ENCODE measurements around the gene ARGLU1.
A peak's percentile ranks its signal among the peaks of the same experiment; 100 is the strongest.
"Not testable (repeated sequence)": the region's sequence is repeated elsewhere in the genome, so short reads cannot be mapped to it uniquely, and the experiment has no call there.

ARGLU1 gene, protein sequence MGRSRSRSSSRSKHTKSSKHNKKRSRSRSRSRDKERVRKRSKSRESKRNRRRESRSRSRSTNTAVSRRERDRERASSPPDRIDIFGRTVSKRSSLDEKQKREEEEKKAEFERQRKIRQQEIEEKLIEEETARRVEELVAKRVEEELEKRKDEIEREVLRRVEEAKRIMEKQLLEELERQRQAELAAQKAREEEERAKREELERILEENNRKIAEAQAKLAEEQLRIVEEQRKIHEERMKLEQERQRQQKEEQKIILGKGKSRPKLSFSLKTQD

DNA sequence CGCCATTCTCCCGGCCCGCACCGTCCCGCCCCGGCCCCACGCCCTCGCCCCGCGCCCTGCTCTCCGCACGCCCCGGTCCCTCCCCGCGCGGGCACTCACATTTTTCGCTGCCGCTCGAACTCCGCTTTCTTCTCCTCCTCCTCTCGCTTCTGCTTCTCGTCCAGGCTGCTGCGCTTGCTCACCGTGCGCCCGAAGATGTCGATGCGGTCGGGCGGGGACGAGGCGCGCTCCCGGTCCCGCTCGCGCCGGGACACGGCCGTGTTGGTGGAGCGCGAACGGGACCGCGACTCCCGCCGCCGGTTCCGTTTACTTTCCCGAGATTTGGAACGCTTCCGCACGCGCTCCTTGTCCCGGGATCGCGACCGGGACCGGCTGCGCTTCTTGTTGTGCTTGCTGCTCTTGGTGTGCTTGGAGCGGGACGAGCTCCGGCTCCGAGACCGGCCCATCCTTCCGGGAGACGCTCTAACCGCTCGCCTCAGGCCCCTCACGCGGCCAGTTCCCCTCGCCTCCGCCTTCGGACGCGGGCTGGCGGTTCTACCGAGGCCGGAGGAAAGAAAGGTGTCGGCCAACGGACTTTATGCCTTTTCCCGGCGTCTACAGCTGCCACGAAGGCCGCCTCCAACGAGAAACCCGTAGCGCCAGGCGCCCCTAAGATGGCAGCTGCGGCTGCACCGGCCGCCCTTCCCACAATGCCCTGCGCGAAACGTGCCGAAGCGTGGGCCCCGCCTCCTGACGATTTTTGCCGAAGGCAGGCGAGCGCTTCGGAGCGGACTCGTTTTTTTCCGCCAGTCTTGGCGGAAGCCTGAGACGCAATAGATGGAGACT, at the start of gene ARGLU1:
TSS of gene ARGLU1 (minus strand) at position 664 of the 825 bp plus-strand sequence. CDS start at position 446, 218 bp downstream.
- peak; percentile 99 for DNase-seq

DNA sequence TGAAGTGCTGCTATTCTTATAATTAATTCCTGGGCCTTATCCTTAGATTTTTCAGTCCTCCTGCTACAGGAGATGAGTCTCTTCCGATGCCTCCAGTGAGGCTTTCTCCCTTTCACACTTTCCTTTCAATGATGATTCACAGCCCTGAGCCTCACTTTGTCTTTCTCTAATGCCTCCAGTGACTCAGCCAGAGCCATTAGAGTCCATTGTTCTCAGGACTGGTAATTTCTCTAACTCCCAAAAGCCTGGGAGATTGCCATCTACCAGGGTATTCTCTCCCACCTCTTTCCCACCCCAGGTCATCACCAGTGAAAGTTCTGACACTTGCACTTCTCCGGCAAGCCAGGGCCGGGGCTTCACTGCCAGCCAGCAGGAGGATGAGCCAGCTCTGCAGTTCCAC, 49.6 kb upstream of the ARGLU1 start:
- no peak for DNase-seq

DNA sequence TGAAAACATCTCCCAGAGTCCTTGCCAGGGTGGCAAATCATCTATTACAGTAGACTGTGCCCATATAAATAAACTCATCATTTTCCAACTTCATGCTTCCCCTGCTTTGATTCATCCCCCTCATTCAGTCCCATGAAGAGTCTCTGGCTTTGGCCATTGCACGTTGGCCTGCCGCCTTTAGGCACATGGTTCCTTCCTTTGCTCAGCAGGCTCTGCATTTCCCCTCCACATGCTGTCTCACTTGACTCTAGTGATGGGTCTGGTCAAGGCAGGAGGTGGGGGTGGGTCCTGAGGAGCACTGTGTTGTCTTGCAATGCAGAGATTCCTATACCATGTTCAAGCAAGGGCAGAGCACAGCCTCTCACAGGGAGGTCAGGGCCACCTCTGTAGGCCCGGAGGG, 48.8 kb upstream of the ARGLU1 start:
- DNase-seq, result no peak

DNA sequence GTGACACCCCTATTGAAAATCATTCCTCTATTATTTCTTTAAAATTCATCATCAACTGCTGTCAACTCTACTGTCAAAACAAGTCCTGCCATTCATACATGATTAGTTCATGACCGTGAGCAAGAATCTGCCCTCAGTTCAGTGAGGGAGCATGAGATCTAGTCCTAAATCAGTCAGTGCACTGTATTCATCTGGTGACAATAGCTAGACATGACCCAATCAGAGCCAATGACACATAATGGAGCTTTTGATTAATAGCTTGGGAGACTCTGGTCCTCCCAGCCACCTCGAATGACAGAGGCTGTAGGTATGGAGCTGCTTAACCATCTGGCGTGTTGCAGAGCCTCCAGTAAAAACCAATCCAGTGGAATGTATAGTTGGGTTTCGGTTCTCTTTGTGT, 46.9 kb upstream of the ARGLU1 start:
- DNase-seq, result no peak

DNA sequence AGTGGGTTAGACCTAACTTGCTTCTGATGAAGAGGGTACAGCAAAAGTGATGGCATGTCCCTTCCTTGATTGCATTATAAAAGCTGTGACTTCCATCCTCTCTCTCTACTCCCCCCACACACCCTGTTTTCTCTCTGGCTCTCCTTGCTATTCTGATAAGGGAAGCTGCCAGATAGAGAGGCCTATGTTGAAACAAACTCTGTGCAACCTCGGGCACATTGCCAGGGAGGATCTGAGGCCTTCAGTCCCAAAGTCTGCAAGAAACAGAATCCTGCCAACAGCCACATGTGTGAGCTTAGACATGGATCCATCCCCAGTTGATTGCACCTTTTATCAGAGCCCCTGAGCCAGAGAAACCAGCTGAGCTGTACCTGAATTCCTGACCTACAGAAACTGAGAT, 44.8 kb upstream of the ARGLU1 start:
- no peak for DNase-seq

DNA sequence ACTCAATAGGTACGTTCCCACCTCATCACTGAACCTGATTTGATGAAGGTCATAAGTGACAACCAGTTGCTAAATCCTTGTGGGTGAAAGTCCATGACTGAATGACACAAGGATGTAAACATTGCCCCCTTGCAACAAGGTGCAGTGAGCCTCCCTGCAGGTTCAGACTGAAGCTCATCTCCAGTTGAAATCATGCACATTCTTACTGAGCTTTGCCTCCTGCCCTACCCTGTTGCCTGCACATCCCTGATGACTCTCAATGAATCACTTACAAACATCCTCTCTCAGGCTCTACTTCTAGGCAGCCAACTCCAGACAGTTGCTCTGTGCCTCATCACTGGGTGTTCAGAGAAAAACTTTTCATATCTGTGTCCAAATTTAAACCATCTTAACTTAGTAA, 42.5 kb upstream of the ARGLU1 start:
- no peak for DNase-seq

DNA sequence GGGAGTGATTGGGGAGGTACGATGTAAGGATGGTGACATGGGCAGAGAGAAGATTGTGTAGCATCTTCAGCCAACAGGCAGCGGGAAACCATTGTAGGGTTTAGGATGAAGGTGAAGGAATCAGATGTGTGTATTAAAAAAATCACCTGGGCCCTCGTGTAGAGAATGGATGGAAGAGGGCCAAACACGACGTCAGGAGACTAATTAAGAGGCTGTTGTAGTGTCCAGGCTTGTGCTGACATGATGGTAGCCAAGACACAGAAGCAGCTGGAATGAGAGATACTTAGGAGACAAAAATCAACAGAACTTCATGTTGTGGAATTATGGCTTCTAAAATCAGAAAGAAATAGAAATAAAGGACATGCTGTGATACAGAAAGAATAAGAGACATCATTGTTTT, 41.2 kb upstream of the ARGLU1 start:
- no peak for DNase-seq

DNA sequence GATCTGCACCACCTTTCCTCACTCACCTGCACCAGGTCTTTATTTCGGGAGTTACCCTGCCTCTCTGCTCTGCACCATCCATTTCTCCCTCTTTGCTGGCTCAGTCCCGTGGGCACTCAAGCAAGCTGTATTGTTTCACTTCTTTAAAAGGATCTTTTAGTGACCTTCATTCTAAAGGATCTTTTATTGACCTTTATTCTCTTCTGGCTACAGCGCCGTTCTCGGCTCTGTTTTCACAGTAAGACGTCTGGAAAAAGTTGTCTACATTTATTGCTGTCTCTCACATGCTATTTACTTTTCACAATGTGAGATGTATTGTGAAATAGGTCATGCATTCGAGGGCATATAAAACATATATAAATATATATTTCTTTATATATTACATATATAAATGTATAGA, 35.6 kb upstream of the ARGLU1 start:
- no peak for DNase-seq

DNA sequence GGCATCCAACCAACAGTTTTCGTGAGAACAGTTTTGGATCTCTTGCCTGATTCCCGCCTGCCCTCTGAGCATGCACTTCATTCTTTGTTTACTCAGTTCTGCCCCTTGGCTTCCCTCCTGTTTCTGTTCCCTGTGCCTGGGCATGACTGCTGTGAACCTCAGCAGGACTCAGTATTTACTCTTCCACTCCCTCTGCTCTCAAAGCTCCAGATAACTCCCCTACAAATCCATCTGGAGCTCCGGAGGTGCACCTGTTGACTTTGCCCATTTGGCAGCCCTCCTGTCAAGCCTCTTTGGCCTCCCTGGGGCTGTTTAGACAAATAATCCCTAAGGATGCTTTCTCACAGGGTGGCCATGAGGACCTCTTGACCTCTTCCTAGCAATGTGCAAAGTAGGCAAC, 34.2 kb upstream of the ARGLU1 start:
- no peak for DNase-seq

DNA sequence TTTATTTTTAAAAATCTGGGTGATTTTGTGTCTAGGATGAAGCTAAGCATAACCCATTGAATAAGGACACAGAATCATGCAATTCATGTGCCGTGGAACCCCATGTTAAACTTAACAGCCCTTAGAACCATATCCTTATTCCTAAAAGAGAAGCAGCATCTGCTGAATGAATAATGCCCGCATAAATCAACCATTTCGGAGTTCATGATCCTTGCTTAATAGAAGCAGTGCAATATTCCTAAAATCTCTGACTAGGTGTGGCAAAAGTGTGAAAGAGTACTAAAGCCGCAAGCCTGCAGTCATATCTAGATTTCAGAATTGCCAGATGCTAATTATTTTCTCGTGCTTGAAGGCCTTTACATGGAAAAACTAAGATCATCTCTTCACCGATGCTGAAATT, 33.6 kb upstream of the ARGLU1 start:
- DNase-seq, result no peak

DNA sequence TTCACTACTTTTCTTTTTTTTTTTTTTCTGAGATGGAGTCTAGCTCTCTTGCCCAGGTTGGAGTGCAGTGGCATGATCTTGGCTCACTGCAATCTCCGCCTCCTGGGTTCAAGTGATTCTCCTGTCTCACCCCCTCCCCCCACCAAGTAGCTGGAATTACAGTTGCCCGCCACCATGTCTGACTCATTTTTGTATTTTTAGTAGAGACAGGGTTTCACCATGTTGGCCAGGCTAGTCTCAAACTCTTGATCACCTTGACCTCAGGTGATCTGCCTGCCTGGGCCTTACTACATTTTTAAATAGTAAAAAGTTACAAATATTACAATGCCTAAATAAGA, 32.8 kb upstream of the ARGLU1 start:
- DNase-seq, result not testable (repeated sequence)

DNA sequence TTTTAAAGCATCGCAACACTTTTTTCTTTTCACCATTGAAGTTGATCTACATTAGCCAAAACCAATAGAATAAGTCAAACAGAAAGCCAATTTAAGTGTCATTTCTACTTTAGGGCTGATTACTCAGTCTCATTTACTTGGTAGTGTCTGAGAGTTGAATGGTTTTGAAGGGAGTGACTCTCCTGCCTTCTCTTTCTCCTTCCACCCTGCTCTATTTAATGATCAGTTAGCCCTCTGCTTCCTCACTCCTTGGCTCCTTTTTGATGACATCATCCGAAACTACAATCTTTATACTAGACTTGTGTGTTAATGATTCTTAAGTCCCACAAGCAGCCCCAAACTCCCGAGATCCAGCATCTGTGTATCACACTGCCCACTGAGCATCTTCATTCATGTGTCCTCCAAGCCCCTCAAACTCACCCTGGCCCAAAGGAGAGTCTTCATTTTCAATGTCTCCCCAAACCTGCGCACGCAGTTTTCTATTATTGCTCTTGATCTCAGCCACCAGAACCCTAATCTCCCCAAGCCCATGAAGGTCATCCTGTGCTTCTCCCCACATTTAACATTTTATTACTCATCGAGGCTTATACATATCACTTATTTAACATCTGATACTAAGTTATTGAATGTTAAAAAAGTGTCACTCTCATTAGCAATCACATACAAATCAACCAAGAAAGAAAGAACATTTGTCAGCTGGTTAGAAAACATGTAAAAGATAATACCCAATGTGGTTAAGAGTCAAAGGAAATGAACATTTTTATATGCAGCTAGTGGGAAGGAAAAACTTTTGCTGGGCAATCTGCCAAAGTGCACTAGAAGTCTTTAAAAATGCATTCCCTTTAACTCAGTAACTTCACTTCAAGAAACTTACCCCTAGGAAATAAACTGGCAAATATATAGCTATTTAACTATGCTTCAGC, 32.2 kb upstream of the ARGLU1 start:
- DNase-seq, result no peak

DNA sequence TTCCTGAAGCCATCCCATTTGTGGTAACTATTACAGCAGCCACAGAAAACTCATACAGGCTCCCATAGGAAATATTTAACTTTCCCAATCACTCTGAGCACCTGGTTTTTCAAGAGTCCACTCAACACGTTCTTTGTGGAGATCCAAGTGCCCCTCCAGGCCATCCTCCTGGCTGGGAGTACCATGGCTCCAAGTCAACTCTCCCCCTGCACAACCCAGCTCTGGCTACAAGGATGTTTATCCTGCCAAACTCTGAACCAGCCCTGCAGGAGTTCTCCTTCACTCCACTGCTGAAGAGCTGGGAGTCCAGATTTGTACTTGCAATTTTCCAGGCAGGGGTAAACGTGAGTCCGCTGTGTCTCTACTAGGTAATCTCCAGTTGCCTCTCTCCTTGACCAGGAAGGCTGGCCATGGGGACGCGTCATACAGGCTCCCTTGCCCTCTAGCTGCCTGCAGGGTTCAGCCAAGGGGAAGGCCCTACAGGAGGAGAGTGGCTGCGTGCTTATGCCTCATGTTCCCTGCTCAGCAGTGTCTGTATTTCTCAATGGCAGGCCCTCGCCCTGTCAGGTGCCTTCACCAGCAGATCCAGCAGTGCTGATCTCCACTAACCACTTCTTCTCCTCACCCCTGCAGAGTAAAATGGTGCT, 29.9 kb upstream of the ARGLU1 start:
- no peak for DNase-seq

DNA sequence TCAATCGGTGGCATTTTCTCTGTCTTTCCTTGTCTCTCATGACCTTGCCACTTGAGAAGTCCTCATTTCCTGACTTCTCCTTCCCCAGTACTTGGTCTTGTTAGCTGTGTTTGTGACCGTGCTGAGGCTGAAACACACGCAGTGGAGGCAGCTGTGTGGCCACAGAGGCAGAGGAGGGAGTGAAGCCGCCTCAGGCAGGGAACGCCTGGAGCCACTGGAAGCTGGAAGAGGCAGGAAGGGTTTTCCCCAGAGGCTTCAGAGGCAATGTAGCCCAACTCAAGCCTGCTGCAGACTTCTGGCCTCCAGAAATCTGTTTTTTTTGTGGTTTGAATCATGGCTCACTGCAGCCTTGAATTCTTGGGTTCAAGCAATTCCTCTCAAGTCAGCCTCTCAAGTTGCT, 29.2 kb upstream of the ARGLU1 start:
- no peak for DNase-seq

DNA sequence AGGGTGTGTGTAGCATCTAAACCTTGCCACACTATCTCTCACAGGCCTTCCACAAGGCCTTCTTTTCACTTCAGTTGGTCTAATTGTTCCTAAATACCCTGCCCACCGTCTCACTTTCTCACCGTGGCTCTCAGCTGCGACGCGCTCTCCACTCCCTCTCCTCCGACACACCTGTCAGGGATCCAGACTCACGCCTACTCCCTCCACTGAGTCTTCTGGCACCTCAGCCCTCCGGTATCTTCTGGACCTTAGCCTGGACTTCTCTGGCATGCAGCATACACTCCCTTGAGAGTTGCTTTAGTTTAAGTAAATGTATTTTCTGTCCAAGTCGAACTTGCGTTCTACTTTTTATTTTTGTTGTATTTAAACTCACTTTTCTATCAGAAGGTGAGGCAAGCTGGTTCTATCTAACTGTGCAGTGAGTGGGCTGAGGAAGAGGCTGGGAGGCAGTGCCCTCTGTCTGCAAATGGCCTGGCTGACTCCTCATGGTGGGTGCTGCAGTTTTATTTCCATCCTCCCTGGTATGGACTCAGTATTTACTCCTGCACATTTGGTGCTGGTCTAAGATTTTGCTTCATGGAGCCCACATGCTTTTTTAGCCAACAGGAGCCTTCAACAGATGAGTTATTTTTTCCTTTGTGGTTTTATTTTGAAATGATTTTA, 28.5 kb upstream of the ARGLU1 start:
- DNase-seq, result no peak

DNA sequence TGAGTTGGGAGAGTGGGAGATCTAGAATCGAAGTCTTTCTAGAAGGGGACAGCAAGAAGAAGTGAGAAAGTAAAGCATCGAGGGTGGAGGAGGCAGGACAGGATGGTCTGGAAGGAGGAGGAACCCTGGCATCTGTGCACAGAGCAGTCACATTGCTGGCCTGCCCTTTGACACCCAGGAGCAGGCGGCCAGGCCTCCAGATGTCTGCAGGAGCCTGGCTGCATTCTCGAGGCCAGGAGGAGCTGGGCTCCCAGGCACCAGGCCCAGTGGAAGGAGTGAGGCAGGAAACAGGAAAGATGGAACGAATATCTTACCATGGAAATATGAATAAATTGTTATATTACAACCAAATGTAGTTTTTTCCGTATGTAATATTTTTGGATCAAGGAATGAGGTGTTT, 27.7 kb upstream of the ARGLU1 start:
- no peak for DNase-seq

DNA sequence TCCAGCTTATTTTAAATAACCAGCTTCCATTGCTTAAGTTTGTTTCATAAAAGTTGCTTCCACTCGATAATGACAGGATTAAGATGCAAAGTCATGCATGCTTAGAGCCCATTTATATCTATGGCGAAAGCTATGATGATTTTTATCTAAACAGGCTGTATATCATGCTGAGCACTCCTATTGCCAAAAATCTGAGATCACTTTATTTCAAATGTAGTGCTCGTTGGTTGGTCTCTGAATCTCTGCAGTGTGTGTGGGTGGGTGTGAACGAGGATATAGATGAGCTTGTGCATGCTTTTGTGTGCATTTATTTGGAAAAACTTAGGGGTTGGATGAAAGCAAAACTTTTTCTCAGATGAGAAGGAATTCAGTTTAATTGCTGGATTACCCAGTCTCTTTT, 27.0 kb upstream of the ARGLU1 start:
- DNase-seq, result no peak

DNA sequence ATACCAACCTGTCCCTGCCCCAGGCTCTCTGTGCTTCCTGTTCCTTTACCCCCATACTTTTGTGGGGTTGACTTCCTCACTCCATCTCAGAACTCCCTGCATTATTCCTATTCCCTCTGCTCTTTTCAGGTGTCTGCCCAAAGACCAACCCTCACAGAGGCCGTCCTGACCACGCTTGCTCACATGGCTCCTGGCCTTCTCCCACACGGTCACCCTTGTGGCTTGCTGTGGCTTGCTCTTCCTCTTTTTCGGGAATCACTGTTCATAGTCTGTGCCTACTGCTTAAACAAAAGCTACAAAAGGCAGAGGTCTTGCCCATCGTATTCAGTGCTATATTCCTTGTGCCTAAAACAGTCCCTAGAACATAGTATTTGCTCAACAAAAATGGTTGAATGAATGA, 25.2 kb upstream of the ARGLU1 start:
- DNase-seq, result no peak

DNA sequence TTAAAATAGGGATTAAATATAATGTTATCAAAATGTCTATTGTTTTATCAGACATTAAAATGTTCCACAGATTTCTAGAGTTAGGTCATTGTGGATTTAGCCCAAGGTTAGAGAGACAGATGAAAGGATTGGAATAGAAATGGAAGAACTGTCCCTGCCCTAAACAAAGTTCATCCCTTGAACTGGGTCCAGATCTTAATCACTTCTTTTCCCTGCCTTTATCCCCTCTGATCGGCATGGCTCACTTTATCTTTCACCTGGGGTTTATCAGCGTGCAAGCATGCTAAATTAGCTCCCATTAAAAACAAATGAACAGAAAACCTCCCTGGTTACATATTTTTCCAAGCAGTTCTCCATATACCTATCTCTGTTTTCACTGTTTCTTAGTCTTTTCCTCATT, 23.4 kb upstream of the ARGLU1 start:
- DNase-seq, result no peak

DNA sequence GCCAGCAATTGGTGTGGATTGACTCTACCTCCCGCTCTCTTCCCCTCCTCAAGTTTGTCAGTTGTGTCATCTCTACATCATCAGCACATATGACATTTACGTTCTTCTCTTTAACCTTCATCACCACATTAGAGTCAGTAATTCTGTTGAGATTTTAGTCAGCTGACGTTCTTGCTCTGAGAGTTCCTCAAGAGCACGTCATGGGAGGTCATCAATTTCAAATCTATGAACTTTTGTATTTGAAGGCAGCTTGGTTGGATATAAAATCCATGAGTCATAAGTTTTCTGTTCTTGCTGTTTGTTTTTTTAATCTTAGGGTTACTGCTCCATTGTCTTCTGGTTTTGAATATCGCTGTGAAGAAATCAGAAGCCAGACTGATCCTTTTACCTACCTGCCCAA, 21.8 kb upstream of the ARGLU1 start:
- no peak for DNase-seq

DNA sequence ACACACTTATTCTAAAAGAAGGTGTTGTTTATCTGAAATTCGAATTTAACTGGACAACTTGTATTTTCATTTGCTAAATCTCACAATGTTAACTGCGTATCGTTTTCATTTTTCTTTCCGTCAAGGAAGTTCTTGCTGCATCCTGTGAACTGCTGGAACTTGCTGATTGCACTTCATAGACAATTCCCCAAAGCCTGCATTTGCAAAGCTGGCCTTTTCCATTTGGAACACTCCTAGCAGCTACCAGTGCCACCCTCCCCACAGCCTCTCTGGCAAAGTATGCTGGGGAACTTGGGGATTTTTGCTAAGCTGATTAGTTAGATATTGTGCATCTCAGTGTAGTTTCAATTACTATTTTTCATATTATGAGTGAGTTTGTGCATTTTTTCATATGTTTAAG, 20.4 kb upstream of the ARGLU1 start:
- DNase-seq, result no peak

DNA sequence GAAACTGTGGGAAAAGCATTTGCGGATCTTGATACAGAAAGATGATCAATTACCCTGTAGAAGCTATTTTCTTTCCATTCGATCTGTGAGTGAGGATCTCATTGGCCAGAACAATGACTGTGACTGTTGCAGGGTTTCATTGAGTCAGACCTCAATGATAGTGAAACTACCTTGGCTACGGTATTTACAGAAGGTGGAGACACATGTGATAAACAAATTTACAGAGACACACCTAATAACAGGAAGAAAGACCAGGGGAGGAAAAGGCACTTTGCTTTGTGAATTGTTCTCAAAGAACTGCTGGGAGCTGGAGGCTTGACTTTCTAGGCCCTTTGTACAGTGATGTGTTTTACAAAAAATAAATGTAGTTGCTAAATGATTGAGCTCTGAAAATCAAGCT, 19.9 kb upstream of the ARGLU1 start:
- no peak for DNase-seq

All from activated T-cell treated with anti-CD3 and anti-CD28 coated beads, Interleukin-2, amount 50 U/mL, for 1 hour (primary cell).